ENCODE measurements around the gene TMEM217. TPM values are rescaled to one million over a fixed set of nuclear protein-coding genes. Genes with fewer than 3 reads are reported as not detected.

The TMEM217 gene
- polyA plus RNA-seq, 1 of the 3 experiments (the other 2 are of a cell fraction), result 1.5 TPM

GRCh38 chr6:37201726-37202125 is 56.2 kb downstream of the TMEM217 start:
- Histone ChIP-seq H3K79me2 (ENCODE audit: insufficient read depth) (no peaks in the 10 kb centered on the region), H3K4me2 (no peak overlapping the region), H3K27me3 (ENCODE audit: insufficient read depth) (no peaks in the 10 kb centered on the region), H3K9me2 (no peaks in the 10 kb centered on the region), H3K4me3 (ENCODE audit: low read depth in 2 of 2, low read length in 1 of 2) (no peak overlapping the region), H3K27ac (ENCODE audit: low read depth in 2 of 2, low read length in 1 of 2) (no peak overlapping the region), H3K4me1 (ENCODE audit: control insufficient read depth in 1 of 2, insufficient read depth in 2 of 2, low read depth in 1 of 2, low read length in 1 of 2) (no peaks in the 10 kb centered on the region), H3K9me3 (no peaks in the 10 kb centered on the region), H3F3A (replicated peaks; ENCODE audit: insufficient read depth) (no peaks in the 10 kb centered on the region), H3K36me3 (replicated peaks in 1 of 2; ENCODE audit: control insufficient read depth in 1 of 2, insufficient read depth in 2 of 2, low read length in 1 of 2) (no peaks in the 10 kb centered on the region), H4K20me1 (ENCODE audit: insufficient read depth) (no peaks in the 10 kb centered on the region), H2AFZ (ENCODE audit: low read depth) (no peak overlapping the region), H3K9ac (no peak overlapping the region)
- WGBS (ENCODE audit: low lambda C conversion rate), result 100% methylated on average over 1 of the region's 1 CpG
- TF ChIP-seq PBX3 (IDR thresholded peaks at IDR 0.05) (no peak), USF1 (IDR thresholded peaks at IDR 0.05; ENCODE audit: borderline replicate concordance, low read depth) (no peak), TCF12 (IDR thresholded peaks at IDR 0.05) (no peak), ZBTB33 (IDR thresholded peaks at IDR 0.05; ENCODE audit: borderline replicate concordance, low read depth) (no peak), CTCF (IDR thresholded peaks at IDR 0.05) (no peak), RFX5 (IDR thresholded peaks at IDR 0.05; ENCODE audit: low read length) (no peak), NRF1 (IDR thresholded peaks at IDR 0.05; ENCODE audit: low read depth, low read length) (no peak), EP300 (IDR thresholded peaks at IDR 0.05; ENCODE audit: borderline replicate concordance in 1 of 2, low read depth in 1 of 2, low read length in 1 of 2) (no peak), MAX (IDR thresholded peaks at IDR 0.05; ENCODE audit: low read depth) (no peak), TAF1 (IDR thresholded peaks at IDR 0.05; ENCODE audit: borderline replicate concordance, low read depth, low read length) (no peak), MEF2A (IDR thresholded peaks at IDR 0.05; ENCODE audit: borderline replicate concordance, low read depth) (no peak), POLR2AphosphoS5 (IDR thresholded peaks at IDR 0.05; ENCODE audit: low read depth, low read length) (no peak), TEAD4 (IDR thresholded peaks at IDR 0.05; ENCODE audit: borderline replicate concordance, insufficient read depth) (no peak), RCOR1 (IDR thresholded peaks at IDR 0.05; ENCODE audit: low read length) (no peak), FOXM1 (IDR thresholded peaks at IDR 0.05; ENCODE audit: low read depth) (no peak), MXI1 (IDR thresholded peaks at IDR 0.05; ENCODE audit: low read depth, low read length) (no peak), RAD21 (IDR thresholded peaks at IDR 0.05; ENCODE audit: low read length) (no peak), RXRA (IDR thresholded peaks at IDR 0.05; ENCODE audit: borderline replicate concordance, low read depth) (no peak)
- POLR2A ChIA-PET, result no interaction called here
- DNase-seq, result no peak
- CTCF ChIA-PET, result interaction anchor here (6.6 kb wide), 1 partner anchor 181 kb away, joined by 65 read pairs; no protein-coding TSS in a partner anchor

Data from SK-N-SH (cell line).